Fibroblast of lung (primary cell): ENCODE measurements around the gene CRELD1.

Experiments
- CTCF ChIP-seq, 2 donors: IDR thresholded peaks in 1 of 2; conservative IDR thresholded peaks in 1 of 2; 1 replicate in 1 of 2; 2 replicates in 1 of 2; pipeline ENCODE4 v1.5.1; 2011 to 2012; ENCODE audit warnings: low read length in 2 of 2, control low read depth in 1 of 2, inconsistent platforms in 1 of 2, low read depth in 1 of 2, mild to moderate bottlenecking in 1 of 2
- EZH2 ChIP-seq: IDR thresholded peaks from 2 replicates; pipeline ENCODE4 v1.5.1; 2012; ENCODE audit warnings: low read length, control low read depth, mild to moderate bottlenecking; ENCODE audit errors: missing control alignments

- TF ChIP-seq CTCF (conservative IDR thresholded peaks at IDR 0.05 in 1 of 2, IDR thresholded peaks at IDR 0.05 in 1 of 2; ENCODE audit: low read depth in 1 of 2, low read length in 2 of 2) (no peak), EZH2 (no peak)
Observed at GRCh38 chr3:9980251-9980650, 46.6 kb downstream of the CRELD1 start.
